ENCODE data around the gene DCBLD1.
A peak's percentile ranks its signal among the peaks of the same experiment; 100 is the strongest.

DCBLD1 gene

DNA sequence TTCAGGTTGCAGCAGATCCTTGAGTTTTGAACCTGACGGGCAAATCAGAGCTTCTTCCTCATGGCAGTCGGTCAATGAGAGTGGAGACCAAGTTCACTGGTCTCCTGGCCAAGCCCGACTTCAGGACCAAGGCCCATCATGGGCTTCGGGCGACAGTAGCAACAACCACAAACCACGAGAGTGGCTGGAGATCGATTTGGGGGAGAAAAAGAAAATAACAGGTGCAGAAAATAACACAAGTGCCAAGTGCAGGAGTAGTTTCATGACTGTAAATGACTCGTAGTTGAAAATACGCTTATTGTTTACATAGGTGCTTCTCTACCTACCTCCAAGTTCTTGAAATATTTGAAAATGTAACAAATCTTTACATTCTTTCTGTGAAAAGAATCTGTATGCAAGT is 56.1 kb downstream of the DCBLD1 start:
- no peak for FAIRE-seq

DNA sequence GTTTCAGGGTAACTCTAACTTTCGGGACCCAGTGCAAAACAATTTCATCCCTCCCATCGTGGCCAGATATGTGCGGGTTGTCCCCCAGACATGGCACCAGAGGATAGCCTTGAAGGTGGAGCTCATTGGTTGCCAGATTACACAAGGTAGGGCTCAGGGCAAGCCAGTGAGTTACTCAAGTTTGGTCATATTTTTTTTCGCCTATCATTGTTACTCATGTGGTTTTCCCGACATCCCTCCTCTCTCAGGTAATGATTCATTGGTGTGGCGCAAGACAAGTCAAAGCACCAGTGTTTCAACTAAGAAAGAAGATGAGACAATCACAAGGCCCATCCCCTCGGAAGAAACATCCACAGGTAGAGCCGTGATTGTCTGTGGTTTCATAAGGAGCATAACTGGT is 58.2 kb downstream of the DCBLD1 start:
- no peak for DNase-seq (ENCODE audit: insufficient read length)
- peak; percentile 40 for FAIRE-seq
- no peak for TF ChIP-seq TAF1 (IDR thresholded peaks at IDR 0.05; ENCODE audit: borderline replicate concordance, low read depth, low read length)
- TF ChIP-seq POLR2A (IDR thresholded peaks at IDR 0.05; ENCODE audit: low read depth, low read length): no peak

More for the DNA sequence above, 56.1 kb downstream of the DCBLD1 start:
- TF ChIP-seq POLR2AphosphoS5 (IDR thresholded peaks at IDR 0.05; ENCODE audit: low read depth, low read length) (no peak), POLR2A (IDR thresholded peaks at IDR 0.05; ENCODE audit: low read depth, low read length) (no peak), TAF1 (IDR thresholded peaks at IDR 0.05; ENCODE audit: borderline replicate concordance, low read depth, low read length) (no peak)
- DNase-seq (ENCODE audit: insufficient read length): no peak

DNA sequence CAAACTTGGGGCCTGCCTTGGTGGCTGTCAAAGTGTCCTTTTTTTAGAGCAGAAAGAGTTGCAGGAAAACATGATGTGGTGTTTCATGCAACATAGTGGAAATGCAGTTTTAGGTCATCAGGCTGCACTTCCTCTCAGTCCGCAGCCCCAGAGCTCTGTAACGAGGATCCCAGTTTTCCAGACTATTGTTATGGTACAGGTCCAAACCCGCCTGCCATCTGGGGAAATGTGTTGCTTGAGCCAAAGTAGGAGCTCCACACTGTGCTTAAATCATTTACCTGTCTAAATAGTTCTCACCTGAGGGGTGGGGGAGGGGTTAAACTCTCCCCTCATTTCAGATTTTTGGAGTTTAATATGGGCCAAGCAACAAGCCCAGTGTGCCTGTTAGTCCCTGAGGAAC is 60.0 kb downstream of the DCBLD1 start:
- DNase-seq (ENCODE audit: insufficient read length): no peak
- TF ChIP-seq TAF1 (IDR thresholded peaks at IDR 0.05; ENCODE audit: borderline replicate concordance, low read depth, low read length): no peak
- TF ChIP-seq POLR2A (IDR thresholded peaks at IDR 0.05; ENCODE audit: low read depth, low read length): no peak
- TF ChIP-seq POLR2AphosphoS5 (IDR thresholded peaks at IDR 0.05; ENCODE audit: low read depth, low read length): no peak

DNA sequence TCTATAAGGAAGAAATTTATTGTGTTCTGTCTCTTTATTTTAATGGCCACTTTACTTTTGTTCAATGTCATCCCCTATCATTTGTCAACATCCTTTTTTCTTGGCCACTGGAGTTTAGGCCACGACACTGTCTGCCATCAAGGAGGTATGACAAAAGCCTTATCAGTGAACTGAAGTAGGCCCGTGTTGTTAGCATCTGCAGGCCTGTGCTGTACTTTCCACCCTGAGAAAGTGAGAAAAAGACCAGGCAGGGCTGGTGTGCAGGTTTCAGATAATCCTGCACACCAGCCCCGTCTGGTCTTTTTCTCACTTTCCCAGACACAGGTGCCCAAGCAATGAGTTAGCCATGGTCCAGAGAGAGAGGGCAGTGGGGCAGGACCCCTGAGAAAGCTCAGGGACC is 62.2 kb downstream of the DCBLD1 start:
- no peak for FAIRE-seq
- TF ChIP-seq POLR2A (IDR thresholded peaks at IDR 0.05; ENCODE audit: low read depth, low read length): no peak
- TF ChIP-seq TAF1 (IDR thresholded peaks at IDR 0.05; ENCODE audit: borderline replicate concordance, low read depth, low read length): no peak
- TF ChIP-seq POLR2AphosphoS5 (IDR thresholded peaks at IDR 0.05; ENCODE audit: low read depth, low read length): no peak
- no peak for DNase-seq (ENCODE audit: insufficient read length)

More for the DNA sequence above, 60.0 kb downstream of the DCBLD1 start:
- FAIRE-seq: no peak

DNA sequence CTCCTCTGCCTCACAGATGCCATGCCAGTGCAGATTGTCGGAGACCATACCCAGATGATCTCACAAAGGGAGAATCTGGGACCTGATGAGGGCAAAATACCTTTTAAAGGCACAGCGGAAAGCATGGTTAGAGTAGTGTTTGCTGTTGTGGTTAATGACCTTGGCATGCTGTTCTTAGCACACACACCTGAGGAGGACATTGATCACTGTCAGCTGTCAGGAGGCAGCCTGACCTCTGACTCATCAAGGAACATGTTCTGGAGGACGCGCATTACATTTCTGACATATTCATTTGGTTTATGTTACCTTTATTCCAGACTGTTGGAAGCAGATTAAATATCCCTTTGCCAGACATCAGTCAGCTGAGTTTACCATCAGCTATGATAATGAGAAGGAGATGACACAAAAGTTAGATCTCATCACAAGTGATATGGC is 62.7 kb downstream of the DCBLD1 start:
- FAIRE-seq: no peak
- TF ChIP-seq TAF1 (IDR thresholded peaks at IDR 0.05; ENCODE audit: borderline replicate concordance, low read depth, low read length) (no peak), POLR2A (IDR thresholded peaks at IDR 0.05; ENCODE audit: low read depth, low read length) (no peak), POLR2AphosphoS5 (IDR thresholded peaks at IDR 0.05; ENCODE audit: low read depth, low read length) (no peak)
- no peak for DNase-seq (ENCODE audit: insufficient read length)

DNA sequence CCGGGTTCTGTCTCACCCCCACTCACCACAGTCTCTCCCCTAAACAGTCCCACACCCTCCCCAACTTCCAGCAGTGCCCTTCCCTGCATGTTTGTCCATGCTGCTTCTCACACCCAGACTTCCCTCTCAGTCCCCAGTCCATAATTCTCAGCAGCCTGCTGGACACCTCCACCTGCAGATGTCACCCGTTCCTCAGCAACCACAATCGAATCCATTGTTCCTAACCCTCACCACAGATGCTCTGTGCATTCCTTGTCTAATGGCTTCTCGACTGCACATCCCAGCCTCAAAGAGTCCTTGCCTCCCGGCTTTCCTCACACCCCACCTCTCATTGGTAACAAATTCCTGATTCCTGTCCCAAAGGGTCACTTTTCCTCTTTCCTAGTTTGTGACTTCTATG is 64.2 kb downstream of the DCBLD1 start:
- no peak for TF ChIP-seq POLR2A (IDR thresholded peaks at IDR 0.05; ENCODE audit: low read depth, low read length)
- no peak for TF ChIP-seq POLR2AphosphoS5 (IDR thresholded peaks at IDR 0.05; ENCODE audit: low read depth, low read length)
- TF ChIP-seq TAF1 (IDR thresholded peaks at IDR 0.05; ENCODE audit: borderline replicate concordance, low read depth, low read length): no peak
- FAIRE-seq (no peak), DNase-seq (ENCODE audit: insufficient read length) (no peak)

DNA sequence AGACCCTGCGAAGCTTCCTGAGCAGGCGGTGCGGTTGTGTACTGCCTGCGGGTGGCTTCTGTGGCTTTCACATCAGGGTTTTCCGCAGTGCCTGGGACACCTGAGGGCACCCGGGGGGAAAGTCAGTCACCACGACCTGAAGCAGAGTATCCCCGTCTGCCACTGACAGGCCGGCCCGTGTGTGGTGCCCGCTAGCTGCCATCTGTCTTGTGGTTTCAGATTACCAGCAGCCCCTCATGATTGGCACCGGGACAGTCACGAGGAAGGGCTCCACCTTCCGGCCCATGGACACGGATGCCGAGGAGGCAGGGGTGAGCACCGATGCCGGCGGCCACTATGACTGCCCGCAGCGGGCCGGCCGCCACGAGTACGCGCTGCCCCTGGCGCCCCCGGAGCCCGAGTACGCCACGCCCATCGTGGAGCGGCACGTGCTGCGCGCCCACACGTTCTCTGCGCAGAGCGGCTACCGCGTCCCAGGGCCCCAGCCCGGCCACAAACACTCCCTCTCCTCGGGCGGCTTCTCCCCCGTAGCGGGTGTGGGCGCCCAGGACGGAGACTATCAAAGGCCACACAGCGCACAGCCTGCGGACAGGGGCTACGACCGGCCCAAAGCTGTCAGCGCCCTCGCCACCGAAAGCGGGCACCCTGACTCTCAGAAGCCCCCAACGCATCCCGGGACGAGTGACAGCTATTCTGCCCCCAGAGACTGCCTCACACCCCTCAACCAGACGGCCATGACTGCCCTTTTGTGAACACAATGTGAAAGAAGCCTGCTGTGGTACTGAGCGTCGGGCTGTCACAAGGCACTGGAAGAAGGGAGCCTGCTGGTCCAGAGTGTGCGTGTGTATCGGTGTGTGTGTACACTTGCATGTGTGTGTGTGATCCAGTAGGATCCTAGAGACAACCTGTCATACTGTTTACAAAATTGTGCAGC is 65.5 kb downstream of the DCBLD1 start:
- FAIRE-seq (no peak), DNase-seq (ENCODE audit: insufficient read length) (peak; percentile 16)
- no peak for TF ChIP-seq POLR2A (IDR thresholded peaks at IDR 0.05; ENCODE audit: low read depth, low read length)
- TF ChIP-seq POLR2AphosphoS5 (IDR thresholded peaks at IDR 0.05; ENCODE audit: low read depth, low read length): no peak
- TF ChIP-seq TAF1 (IDR thresholded peaks at IDR 0.05; ENCODE audit: borderline replicate concordance, low read depth, low read length): no peak

DNA sequence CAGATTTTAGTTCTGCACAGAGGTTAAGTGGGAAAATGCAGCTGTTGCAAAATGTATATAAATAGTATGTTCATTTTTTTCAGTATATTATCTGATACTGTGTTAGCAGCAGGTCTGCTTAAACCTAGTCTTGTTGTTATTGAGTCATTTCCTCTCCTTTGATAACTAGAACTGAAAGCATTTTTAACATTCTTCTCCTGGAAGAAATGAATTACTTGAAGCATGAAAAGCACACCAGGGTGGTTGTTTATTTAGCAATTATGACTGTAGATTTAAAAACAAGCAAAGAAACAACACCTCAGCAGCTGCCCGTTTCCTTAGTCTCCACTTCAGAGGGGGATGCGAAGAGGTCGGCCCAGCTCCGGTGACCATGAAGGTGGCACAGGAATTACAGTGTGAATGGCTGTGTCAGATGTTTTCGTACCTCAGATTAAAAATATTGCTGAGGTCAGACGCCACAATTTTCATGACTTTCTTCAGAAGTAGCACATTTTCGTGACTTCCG is 66.4 kb downstream of the DCBLD1 start:
- no peak for DNase-seq (ENCODE audit: insufficient read length)
- no peak for FAIRE-seq
- no peak for TF ChIP-seq POLR2A (IDR thresholded peaks at IDR 0.05; ENCODE audit: low read depth, low read length)
- TF ChIP-seq TAF1 (IDR thresholded peaks at IDR 0.05; ENCODE audit: borderline replicate concordance, low read depth, low read length): no peak
- TF ChIP-seq POLR2AphosphoS5 (IDR thresholded peaks at IDR 0.05; ENCODE audit: low read depth, low read length): no peak

DNA sequence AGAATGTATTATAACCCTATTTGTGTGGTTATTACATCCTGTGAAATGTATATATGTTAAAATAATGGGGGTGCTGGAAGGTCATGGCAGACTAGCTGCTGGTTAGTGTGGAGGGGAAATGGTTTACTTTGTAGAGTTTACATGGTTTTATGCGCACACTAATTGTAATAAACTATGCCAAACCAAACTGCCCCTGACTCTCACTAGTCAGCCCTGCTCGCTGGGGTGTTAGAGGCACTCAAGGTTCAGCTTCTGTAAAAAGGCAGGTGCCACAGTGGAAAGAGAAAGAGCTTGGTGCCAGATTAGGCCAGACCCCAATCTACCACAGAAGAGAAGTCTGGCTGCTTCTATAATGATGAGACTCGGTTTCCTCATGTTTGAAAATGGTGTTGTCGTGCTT is 67.1 kb downstream of the DCBLD1 start:
- TF ChIP-seq TAF1 (IDR thresholded peaks at IDR 0.05; ENCODE audit: borderline replicate concordance, low read depth, low read length): no peak
- no peak for TF ChIP-seq POLR2AphosphoS5 (IDR thresholded peaks at IDR 0.05; ENCODE audit: low read depth, low read length)
- TF ChIP-seq POLR2A (IDR thresholded peaks at IDR 0.05; ENCODE audit: low read depth, low read length): no peak
- no peak for DNase-seq (ENCODE audit: insufficient read length)
- no peak for FAIRE-seq

DNA sequence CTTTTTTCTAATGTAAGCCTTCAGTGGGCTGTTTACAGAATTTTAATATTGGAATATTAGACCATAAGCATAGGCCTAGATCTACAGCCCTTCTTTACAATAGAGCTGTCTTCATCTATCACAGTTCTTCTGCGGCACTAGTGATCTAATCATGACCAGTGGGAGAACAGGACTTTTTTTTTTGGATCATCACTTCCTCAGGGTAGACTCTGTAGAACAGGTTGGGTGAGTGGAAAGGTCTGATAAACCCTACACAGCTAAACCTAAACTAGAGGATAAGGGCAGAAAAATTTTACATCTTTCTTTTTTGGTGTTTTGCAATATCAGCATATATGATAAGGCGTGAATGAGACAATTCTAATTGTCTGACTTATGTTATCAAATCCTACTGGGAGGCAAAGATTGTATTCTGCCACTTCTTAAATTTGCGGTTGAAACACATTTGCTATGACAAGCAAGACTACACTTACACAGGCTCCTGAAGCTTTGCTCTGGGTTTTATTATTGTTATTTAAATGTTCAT is 67.7 kb downstream of the DCBLD1 start:
- TF ChIP-seq POLR2AphosphoS5 (IDR thresholded peaks at IDR 0.05; ENCODE audit: low read depth, low read length) (no peak), TAF1 (IDR thresholded peaks at IDR 0.05; ENCODE audit: borderline replicate concordance, low read depth, low read length) (no peak), POLR2A (IDR thresholded peaks at IDR 0.05; ENCODE audit: low read depth, low read length) (no peak)

DNA sequence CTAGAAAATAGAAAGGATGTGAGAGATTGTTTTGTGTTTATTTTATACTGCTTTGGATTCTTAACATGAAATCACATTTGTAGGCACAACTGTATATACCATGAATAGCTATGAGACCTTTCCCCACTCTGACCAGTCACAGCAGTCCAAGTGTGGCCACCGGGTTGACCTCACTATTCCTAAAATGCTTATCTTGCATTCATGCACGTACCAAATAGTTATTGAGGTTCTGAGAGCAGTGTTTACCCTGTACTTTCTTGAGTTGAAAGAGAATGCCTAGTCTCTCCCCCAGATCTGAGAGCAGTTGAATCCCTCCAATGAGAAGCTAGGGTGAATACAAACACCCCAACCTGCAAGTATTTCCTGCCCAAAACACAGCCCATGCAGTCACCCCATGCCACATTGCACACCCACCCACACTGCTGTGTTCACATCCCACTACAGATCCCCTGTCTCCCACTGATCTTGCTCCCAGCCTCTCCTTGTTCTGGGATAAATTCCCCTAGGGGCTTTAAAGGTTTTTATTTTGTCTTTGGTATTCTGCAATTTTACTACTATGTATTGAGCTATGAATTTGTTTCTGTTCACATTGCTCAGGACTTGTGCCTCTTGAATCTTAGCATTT is 68.3 kb downstream of the DCBLD1 start:
- FAIRE-seq (no peak), DNase-seq (ENCODE audit: insufficient read length) (no peak)
- no peak for TF ChIP-seq POLR2AphosphoS5 (IDR thresholded peaks at IDR 0.05; ENCODE audit: low read depth, low read length)
- no peak for TF ChIP-seq TAF1 (IDR thresholded peaks at IDR 0.05; ENCODE audit: borderline replicate concordance, low read depth, low read length)
- TF ChIP-seq POLR2A (IDR thresholded peaks at IDR 0.05; ENCODE audit: low read depth, low read length): no peak

More for the DNA sequence above, 67.7 kb downstream of the DCBLD1 start:
- FAIRE-seq: no peak
- no peak for DNase-seq (ENCODE audit: insufficient read length)

Measured in GM12892 (cell line).